ENCODE data around the gene GON4L.

The GON4L gene

DNA sequence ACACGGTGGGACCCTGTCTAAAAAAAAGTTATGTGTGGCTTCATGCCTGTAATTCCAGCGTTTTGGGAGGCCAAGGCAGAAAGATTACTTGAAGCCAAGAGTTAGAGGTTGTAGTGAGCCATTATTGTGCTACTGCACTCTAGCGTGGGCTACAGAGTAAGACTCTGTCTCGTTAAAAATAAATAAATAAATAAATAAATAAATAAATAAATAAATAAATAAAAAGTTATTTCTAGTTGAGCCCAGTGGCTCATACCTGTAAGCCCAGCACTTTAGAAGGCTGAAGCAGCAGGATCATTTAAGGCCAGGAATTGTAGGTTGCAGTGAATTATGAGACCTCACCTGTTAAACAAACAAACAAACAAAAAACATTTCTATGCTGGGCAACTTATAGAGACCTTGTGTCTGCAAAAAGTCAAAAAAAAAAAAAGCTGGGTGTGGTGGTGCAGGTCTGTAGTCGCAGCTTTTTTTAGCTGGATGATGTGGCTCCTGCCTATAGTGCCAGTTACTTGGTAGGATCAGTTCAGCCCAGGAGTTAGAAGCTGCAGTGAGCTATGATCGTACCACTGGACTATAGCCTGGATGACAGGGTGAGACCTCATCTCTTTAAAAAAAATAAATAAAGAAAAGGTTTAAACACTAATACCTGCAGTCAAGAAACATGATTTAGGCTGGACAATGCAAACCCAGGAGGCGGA, 25.6 kb downstream of the GON4L start:
- no peaks in the 10 kb centered on the region for H3K27me3 ChIP-seq (replicated peaks)
- no peaks in the 10 kb centered on the region for H3K36me3 ChIP-seq (replicated peaks)
- H3K4me3 ChIP-seq (ENCODE audit: low read depth, low read length), result no peak overlapping the region
- no peak for DNase-seq
- TF ChIP-seq CTCF (IDR thresholded peaks at IDR 0.05; ENCODE audit: low read depth, low read length, missing control alignments), result no peak
- in situ Hi-C loops (cut with HindIII; ENCODE audit: low pct_ligation_motif_present, low sequenced_read_pairs), result no loop called here
- no peak overlapping the region for H3K27ac ChIP-seq

- DNase-seq, result no peak
- Histone ChIP-seq H3K27ac (no peak overlapping the region), H3K27me3 (replicated peaks) (no peaks in the 10 kb centered on the region), H3K36me3 (replicated peaks) (peaks cover 15% of the 10 kb centered on the region), H3K4me3 (ENCODE audit: low read depth, low read length) (no peak overlapping the region)
- in situ Hi-C loops (cut with HindIII; ENCODE audit: low pct_ligation_motif_present, low sequenced_read_pairs), result no loop called here
- TF ChIP-seq CTCF (IDR thresholded peaks at IDR 0.05; ENCODE audit: low read depth, low read length, missing control alignments), result no peak
Measured at GRCh38 chr1:155827450-155827849, 29.6 kb downstream of the GON4L start.

- TF ChIP-seq CTCF (IDR thresholded peaks at IDR 0.05; ENCODE audit: low read depth, low read length, missing control alignments), result no peak
- no peaks in the 10 kb centered on the region for H3K27me3 ChIP-seq (replicated peaks)
- no peak overlapping the region for H3K4me3 ChIP-seq (ENCODE audit: low read depth, low read length)
- H3K27ac ChIP-seq, result no peak overlapping the region
- in situ Hi-C loops (cut with HindIII; ENCODE audit: low pct_ligation_motif_present, low sequenced_read_pairs), result no loop called here
- peaks cover 61% of the 10 kb centered on the region for H3K36me3 ChIP-seq (replicated peaks)
- no peak for DNase-seq
Measured at GRCh38 chr1:155816351-155816750, 40.7 kb downstream of the GON4L start.

DNA sequence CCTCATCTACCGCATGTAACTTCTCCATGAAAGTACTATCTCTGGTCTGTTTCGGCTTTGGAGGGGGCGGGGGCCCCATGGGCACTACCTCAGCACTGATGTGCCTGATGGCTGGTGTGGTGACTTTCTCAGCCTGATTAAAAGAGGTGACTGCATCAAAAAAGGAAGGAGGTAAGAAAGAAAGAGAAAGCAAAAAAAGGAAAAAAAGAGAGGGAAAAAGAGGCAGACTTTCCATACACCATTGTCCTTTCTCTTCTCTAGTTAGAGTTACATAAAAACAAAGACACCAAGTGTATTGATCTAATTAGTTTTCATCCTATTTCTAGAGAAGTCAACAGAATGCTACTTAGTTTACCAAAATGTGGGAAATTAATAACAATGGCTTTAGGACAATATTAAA, 43.3 kb downstream of the GON4L start:
- Histone ChIP-seq H3K27me3 (replicated peaks) (no peaks in the 10 kb centered on the region), H3K36me3 (replicated peaks) (peaks cover 48% of the 10 kb centered on the region), H3K4me3 (ENCODE audit: low read depth, low read length) (no peak overlapping the region), H3K27ac (no peak overlapping the region)
- DNase-seq, result no peak
- in situ Hi-C loops (cut with HindIII; ENCODE audit: low pct_ligation_motif_present, low sequenced_read_pairs), result no loop called here
- TF ChIP-seq CTCF (IDR thresholded peaks at IDR 0.05; ENCODE audit: low read depth, low read length, missing control alignments), result no peak

DNA sequence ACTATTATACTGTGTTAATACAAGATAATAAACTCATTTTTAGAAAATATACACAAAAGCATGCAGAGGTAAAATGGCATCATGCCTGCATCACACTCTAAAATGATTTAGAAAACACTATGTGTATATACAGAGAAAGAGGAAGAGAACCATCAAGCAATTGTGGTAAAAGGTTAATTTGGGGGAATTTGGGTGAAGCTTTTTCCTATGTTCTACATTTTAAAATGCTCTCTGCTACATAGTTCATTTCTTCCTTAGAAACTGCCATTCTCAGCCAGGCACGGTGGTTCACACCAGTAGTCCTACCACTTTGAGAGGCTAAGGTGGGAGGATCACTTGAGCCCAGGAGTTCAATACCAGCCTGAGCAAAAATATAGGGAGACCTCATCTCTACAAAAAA, 44.1 kb downstream of the GON4L start:
- in situ Hi-C loops (cut with HindIII; ENCODE audit: low pct_ligation_motif_present, low sequenced_read_pairs), result no loop called here
- DNase-seq, result no peak
- Histone ChIP-seq H3K4me3 (ENCODE audit: low read depth, low read length) (no peak overlapping the region), H3K27me3 (replicated peaks) (no peaks in the 10 kb centered on the region), H3K36me3 (replicated peaks) (peaks cover 42% of the 10 kb centered on the region), H3K27ac (no peak overlapping the region)
- TF ChIP-seq CTCF (IDR thresholded peaks at IDR 0.05; ENCODE audit: low read depth, low read length, missing control alignments), result no peak

DNA sequence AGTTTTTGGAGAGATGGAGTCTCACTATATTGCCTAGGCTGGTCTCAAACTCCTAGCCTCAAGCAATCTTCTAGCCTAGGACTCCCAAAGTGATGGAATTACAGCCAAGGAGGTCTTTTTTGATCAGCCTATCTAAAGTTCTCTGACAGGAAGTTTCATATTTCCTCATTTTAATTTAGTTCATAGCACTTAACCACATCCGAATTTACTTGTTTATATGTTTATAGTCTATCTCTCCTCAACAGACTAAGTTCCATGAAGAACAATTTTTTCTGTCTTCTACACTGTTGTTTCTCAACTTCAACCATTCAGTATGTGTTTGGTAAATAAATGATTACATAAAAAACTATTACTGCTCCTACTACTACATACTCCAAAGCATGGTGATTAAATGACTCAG, 47.9 kb downstream of the GON4L start:
- Histone ChIP-seq H3K4me3 (ENCODE audit: low read depth, low read length) (no peak overlapping the region), H3K27me3 (replicated peaks) (no peaks in the 10 kb centered on the region), H3K27ac (no peak overlapping the region), H3K36me3 (replicated peaks) (peaks cover 33% of the 10 kb centered on the region)
- TF ChIP-seq CTCF (IDR thresholded peaks at IDR 0.05; ENCODE audit: low read depth, low read length, missing control alignments), result no peak
- DNase-seq, result no peak
- in situ Hi-C loops (cut with HindIII; ENCODE audit: low pct_ligation_motif_present, low sequenced_read_pairs), result no loop called here

Data from brain microvascular endothelial cell (primary cell).